K562 (cell line): ENCODE measurements around the gene RFWD3. TPM values are rescaled to one million over a fixed set of nuclear protein-coding genes. Genes with fewer than 3 reads are reported as not detected.

Source experiments
- CCAR2 ChIP-seq: fragments of 200-400 bp; formaldehyde crosslinking; IDR thresholded peaks from 2 replicates; pipeline ENCODE4 v1.6.1; 2017; ENCODE audit warnings: mild to moderate bottlenecking, low read depth, low read length
- ELF2 ChIP-seq: fragments of 250-450 bp; sonication (Bioruptor Pico); IDR thresholded peaks from 2 replicates; pipeline ENCODE4 v1.5.0; 2021; ENCODE audit warnings: mild to moderate bottlenecking
- FUS ChIP-seq: fragments of 200-400 bp; formaldehyde crosslinking; optimal IDR thresholded peaks from 2 replicates; pipeline ENCODE3; 2017; ENCODE audit warnings: low read depth, low read length
- GATAD2A ChIP-seq: fragments of 450-650 bp; IDR thresholded peaks from 2 replicates; pipeline ENCODE4 v1.6.1; 2017
- POLR2H ChIP-seq: IDR thresholded peaks from 2 replicates; pipeline ENCODE4 v1.6.1; 2016; ENCODE audit warnings: missing genetic modification characterization, low read depth, mild to moderate bottlenecking, control low read depth, missing compliant biosample characterization, moderate library complexity
- SAP30 ChIP-seq: fragments of 200-600 bp; sonication (generic); IDR thresholded peaks from 2 replicates; pipeline ENCODE4 v1.6.1; 2012; ENCODE audit warnings: borderline replicate concordance, low read depth, mild to moderate bottlenecking, moderate library complexity, low read length, control low read depth, inconsistent platforms; ENCODE audit not compliant: insufficient read depth, poor library complexity, severe bottlenecking
- SMAD4 ChIP-seq: fragments of 250-450 bp; sonication (Bioruptor Pico); conservative IDR thresholded peaks from 2 replicates; pipeline ENCODE4 v1.8.0; 2021; ENCODE audit warnings: inconsistent platforms, mild to moderate bottlenecking, moderate library complexity
- SMARCA4 ChIP-seq: fragments of 450-650 bp; IDR thresholded peaks from 2 replicates; pipeline ENCODE4 v1.6.1; 2016
- STAT6 ChIP-seq: sonication (generic); formaldehyde crosslinking; IDR thresholded peaks from 2 replicates; pipeline ENCODE4 v1.8.1; 2023; ENCODE audit warnings: mild to moderate bottlenecking, missing genetic modification reagents
- TCF7 ChIP-seq: sonication (generic); IDR thresholded peaks from 2 replicates; pipeline ENCODE4 v1.6.1; 2016; ENCODE audit warnings: antibody characterized with exemption, borderline replicate concordance
- ZBTB5 ChIP-seq: fragments of 450-650 bp; IDR thresholded peaks from 2 replicates; pipeline ENCODE4 v1.6.1; 2017; ENCODE audit warnings: antibody characterized with exemption
- ZKSCAN8 ChIP-seq: fragments of 200-800 bp; sonication (Bioruptor generic); IDR thresholded peaks from 2 replicates; pipeline ENCODE4 v1.6.1; 2016; ENCODE audit warnings: missing genetic modification characterization, missing compliant biosample characterization
- ZNF717 ChIP-seq: fragments of 250-450 bp; sonication (Bioruptor Pico); IDR thresholded peaks from 2 replicates; pipeline ENCODE4 v1.5.0; 2021
- ZNF830 ChIP-seq: fragments of 250-450 bp; sonication (Bioruptor Pico); IDR thresholded peaks from 2 replicates; pipeline ENCODE4 v1.5.0; 2021; ENCODE audit warnings: mild to moderate bottlenecking
- polyA plus RNA-seq, 8 experiments: library from polyadenylated mRNA; depleted of rRNA in 4 of 8; stranded (reverse) in 5 of 8; unstranded in 3 of 8; fragments of >200 nt; fragmentation: Nextera tagmentation in 2 of 8; fragmentation: Illumina TruSeq in 1 of 8; extraction: Ambion mirVana in 2 of 8; extraction: Trizol in 1 of 8; gene quantifications; 2 replicates each; pipeline versions ENCODE4 v1.2.1 to v1.2.3, GENCODE V29; 2011 to 2014; ENCODE audit warnings: inconsistent platforms in 1 of 8, missing spikeins in 1 of 8
- total RNA-seq, 7 experiments: library from RNA; depleted of rRNA in 6 of 7; stranded (reverse); fragments of >200 nt in 6 of 7; fragmentation: Illumina TruSeq in 2 of 7; extraction: Trizol in 2 of 7; gene quantifications; 2 replicates each; pipeline versions ENCODE4 v1.2.1 to v1.2.3, GENCODE V29; 2011 to 2021; ENCODE audit warnings: low replicate concordance in 1 of 7
- TF ChIP-seq, protein P1 (sequence below): fragments of 250-450 bp; sonication (Bioruptor Pico); IDR thresholded peaks from 2 replicates; pipeline ENCODE4 v1.8.0; 2021; ENCODE audit warnings: moderate library complexity, mild to moderate bottlenecking, inconsistent platforms
- TF ChIP-seq, protein P2 (sequence below): fragments of 250-450 bp; sonication (Bioruptor Pico); IDR thresholded peaks from 2 replicates; pipeline ENCODE4 v1.8.0; 2022; ENCODE audit warnings: inconsistent platforms

RFWD3 gene
- total and polyA plus RNA-seq, 9 of the 15 experiments (the other 6 are each of a cell fraction or from before 2014, with no cell fraction given): 20.8 to 121 (median 79.0) TPM

GRCh38 chr16:74606521-74607309 is 60.0 kb downstream of the RFWD3 start, which contains the start of gene GLG1 (continued):
- TF ChIP-seq STAT6 (CRISPR knock-in tag): no peak
- no peak for TF ChIP-seq GATAD2A
- no peak for TF ChIP-seq ELF2 (CRISPR knock-in tag)
- no peak for TF ChIP-seq ZKSCAN8 (CRISPR knock-in tag)
- TF ChIP-seq, protein P1, sequence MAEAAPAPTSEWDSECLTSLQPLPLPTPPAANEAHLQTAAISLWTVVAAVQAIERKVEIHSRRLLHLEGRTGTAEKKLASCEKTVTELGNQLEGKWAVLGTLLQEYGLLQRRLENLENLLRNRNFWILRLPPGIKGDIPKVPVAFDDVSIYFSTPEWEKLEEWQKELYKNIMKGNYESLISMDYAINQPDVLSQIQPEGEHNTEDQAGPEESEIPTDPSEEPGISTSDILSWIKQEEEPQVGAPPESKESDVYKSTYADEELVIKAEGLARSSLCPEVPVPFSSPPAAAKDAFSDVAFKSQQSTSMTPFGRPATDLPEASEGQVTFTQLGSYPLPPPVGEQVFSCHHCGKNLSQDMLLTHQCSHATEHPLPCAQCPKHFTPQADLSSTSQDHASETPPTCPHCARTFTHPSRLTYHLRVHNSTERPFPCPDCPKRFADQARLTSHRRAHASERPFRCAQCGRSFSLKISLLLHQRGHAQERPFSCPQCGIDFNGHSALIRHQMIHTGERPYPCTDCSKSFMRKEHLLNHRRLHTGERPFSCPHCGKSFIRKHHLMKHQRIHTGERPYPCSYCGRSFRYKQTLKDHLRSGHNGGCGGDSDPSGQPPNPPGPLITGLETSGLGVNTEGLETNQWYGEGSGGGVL (CRISPR knock-in tag): no peak
- TF ChIP-seq TCF7: no peak
- TF ChIP-seq CCAR2: no peak
- no peak for TF ChIP-seq ZNF830 (CRISPR knock-in tag)
- TF ChIP-seq ZNF717 (CRISPR knock-in tag): no peak
- TF ChIP-seq SMAD4 (CRISPR knock-in tag): no peak; the same call in 1 of the 2 replicates
- no peak for TF ChIP-seq SMARCA4
- TF ChIP-seq FUS: no peak
- TF ChIP-seq SAP30: peak; percentile 76
- TF ChIP-seq, protein P2, sequence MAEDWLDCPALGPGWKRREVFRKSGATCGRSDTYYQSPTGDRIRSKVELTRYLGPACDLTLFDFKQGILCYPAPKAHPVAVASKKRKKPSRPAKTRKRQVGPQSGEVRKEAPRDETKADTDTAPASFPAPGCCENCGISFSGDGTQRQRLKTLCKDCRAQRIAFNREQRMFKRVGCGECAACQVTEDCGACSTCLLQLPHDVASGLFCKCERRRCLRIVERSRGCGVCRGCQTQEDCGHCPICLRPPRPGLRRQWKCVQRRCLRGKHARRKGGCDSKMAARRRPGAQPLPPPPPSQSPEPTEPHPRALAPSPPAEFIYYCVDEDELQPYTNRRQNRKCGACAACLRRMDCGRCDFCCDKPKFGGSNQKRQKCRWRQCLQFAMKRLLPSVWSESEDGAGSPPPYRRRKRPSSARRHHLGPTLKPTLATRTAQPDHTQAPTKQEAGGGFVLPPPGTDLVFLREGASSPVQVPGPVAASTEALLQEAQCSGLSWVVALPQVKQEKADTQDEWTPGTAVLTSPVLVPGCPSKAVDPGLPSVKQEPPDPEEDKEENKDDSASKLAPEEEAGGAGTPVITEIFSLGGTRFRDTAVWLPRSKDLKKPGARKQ (CRISPR knock-in tag): no peak
- no peak for TF ChIP-seq ZBTB5
- peak; percentile 80 for TF ChIP-seq POLR2H (tag)
